ENCODE measurements around the gene DCD.

Gene DCD

DNA sequence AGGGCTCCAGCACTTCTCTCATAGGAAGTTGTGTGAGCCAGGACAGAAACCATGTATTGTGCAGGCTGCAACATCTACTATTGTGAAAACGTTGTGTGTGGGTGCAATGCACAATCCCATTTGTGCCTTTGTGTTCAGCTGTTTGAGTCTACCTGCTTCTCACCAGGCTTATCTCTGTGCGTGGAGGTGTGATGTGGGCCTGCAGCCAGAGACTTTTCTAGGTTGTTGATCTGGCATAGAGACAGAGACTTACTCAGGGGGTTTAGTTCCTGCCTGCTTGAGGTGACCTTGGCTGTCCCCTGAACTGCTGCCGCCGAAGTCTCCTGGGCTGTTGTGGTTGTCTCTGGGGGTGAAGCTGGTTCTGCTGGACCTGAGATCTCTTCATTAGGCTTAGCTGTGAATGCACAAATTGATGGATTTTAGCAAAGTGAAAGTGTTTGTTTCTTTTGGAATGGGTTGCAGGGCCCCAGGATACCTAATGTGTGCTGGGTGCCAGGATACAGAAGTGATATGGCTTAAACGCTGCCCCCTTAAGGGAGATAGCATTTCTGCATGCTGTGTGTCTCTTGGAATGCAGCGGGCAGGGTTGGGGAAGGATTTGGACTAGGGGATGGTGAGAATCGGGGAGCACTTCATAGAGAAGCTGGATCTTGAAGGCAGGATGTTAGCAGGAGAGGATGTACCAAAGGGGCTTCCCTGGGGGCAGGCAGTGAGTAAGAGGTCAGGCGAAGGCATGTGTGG is 16.0 kb downstream of the DCD start:
- Mint-ChIP-seq H3K4me3 (no peak overlapping the region), H3K27ac (no peak overlapping the region), H3K27me3 (ENCODE audit: low read depth) (peaks cover 6% of the 10 kb centered on the region), H3K4me1 (ENCODE audit: low read depth) (no peaks in the 10 kb centered on the region), H3K9me3 (peaks cover 10% of the 10 kb centered on the region), H3K36me3 (ENCODE audit: low read depth) (no peaks in the 10 kb centered on the region)

DNA sequence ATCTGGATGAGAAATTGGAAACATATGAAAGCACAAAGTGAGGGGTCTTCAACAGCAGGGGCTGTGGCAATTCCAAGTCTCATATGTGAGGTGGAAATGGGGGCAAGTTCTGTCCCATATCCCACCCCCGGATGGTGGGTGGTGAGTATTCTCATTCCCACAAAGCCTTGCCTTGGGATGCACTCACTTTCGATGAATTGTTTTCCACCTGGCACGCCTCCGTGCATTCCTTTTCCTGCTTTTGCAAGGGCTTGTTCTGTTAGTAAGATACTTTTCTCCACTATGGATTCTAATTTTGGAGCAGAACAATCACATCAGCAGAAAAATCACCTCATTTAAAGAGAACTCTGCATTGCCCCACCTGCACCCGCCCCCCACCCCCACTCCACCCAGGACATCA is 16.6 kb downstream of the DCD start:
- peaks cover 1% of the 10 kb centered on the region for H3K36me3 Mint-ChIP-seq (ENCODE audit: low read depth)
- no peak overlapping the region for H3K4me3 Mint-ChIP-seq
- peaks cover 16% of the 10 kb centered on the region for H3K9me3 Mint-ChIP-seq
- H3K27me3 Mint-ChIP-seq (ENCODE audit: low read depth), result peaks cover 6% of the 10 kb centered on the region
- no peak overlapping the region for H3K27ac Mint-ChIP-seq
- H3K4me1 Mint-ChIP-seq (ENCODE audit: low read depth), result no peaks in the 10 kb centered on the region

DNA sequence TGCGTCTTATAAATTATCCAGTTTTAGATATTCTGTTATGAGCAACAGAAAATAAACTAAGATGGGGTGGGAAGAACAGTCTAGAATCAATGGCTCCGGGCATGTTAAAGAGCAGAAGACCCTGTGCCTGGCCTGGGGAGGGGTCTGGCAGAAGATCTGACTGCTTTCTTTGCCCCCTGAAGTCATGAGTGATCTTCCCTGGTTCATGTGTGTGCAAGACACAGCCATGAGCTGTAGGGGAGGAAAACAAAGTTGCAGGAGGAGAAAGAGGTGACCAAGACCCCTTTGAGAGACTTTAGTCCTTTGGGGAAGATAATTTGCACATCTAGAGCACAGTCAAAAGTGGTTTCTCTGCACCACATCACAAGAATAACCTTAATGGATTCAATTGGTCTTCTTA is 18.2 kb downstream of the DCD start:
- H3K27me3 Mint-ChIP-seq (ENCODE audit: low read depth), result peaks cover 9% of the 10 kb centered on the region

DNA sequence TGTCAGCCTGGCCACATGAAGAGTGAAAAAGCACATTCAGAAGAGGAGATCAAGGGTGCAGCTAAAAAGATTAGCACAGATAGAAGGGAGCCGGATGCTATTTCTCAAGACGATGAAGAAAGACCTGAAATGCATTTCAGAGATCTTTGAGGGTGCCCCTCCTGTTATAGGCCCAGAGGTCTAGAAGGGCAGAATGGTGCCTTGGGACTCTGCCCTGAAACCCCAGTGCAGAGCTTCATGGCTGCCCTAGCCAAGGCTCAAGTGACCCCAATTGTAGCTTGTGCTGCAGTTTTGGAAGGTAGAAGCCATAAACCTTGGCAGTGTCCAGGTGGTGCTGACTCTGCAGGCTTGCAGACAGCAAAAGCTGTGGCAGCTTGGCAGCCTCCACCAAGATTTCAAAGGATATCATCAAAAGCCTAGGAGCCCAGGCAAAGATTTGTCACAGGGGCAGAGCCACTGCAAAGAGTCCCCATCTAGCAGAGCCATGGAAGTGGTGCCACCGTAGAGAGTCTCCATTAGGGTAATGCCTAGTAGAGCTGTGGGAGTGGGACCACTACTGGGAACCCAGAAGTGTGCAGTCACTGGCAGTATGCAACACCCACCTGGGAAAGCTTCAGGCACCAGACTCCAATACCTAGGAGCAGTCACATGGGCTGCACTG is 19.8 kb downstream of the DCD start:
- H3K27me3 Mint-ChIP-seq (ENCODE audit: low read depth), result peaks cover 21% of the 10 kb centered on the region
- H3K27ac Mint-ChIP-seq, result no peak overlapping the region
- H3K4me3 Mint-ChIP-seq, result no peak overlapping the region
- H3K36me3 Mint-ChIP-seq (ENCODE audit: low read depth), result peaks cover 2% of the 10 kb centered on the region
- peaks cover 18% of the 10 kb centered on the region for H3K9me3 Mint-ChIP-seq
- no peaks in the 10 kb centered on the region for H3K4me1 Mint-ChIP-seq (ENCODE audit: low read depth)

More for the DNA sequence above, 18.2 kb downstream of the DCD start:
- Mint-ChIP-seq H3K4me1 (ENCODE audit: low read depth) (no peaks in the 10 kb centered on the region), H3K27ac (no peak overlapping the region), H3K4me3 (no peak overlapping the region), H3K9me3 (peaks cover 18% of the 10 kb centered on the region), H3K36me3 (ENCODE audit: low read depth) (peaks cover 2% of the 10 kb centered on the region)

DNA sequence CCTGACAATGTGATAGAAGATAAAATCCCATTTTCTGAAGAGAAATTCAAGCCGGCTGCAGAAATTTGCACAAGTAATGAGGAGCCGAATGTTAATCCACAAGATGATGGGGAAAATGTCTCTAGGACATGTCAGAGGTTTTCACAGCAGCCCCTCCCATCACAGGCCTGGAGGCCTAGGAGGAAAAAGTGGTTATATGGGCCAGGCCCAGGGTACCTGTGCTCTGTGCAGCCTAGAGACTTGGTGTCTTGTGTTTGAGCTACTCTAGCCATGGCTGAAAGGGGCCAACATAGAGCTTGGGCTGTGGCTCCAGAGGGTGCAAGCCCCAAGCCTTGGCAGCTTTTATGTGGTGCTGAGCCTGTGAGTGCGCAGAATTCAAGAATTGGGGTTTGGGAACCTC is 20.9 kb downstream of the DCD start:
- Mint-ChIP-seq H3K27ac (no peak overlapping the region), H3K9me3 (peaks cover 18% of the 10 kb centered on the region), H3K36me3 (ENCODE audit: low read depth) (peaks cover 2% of the 10 kb centered on the region), H3K27me3 (ENCODE audit: low read depth) (peaks cover 31% of the 10 kb centered on the region), H3K4me3 (no peak overlapping the region), H3K4me1 (ENCODE audit: low read depth) (no peaks in the 10 kb centered on the region)

DNA sequence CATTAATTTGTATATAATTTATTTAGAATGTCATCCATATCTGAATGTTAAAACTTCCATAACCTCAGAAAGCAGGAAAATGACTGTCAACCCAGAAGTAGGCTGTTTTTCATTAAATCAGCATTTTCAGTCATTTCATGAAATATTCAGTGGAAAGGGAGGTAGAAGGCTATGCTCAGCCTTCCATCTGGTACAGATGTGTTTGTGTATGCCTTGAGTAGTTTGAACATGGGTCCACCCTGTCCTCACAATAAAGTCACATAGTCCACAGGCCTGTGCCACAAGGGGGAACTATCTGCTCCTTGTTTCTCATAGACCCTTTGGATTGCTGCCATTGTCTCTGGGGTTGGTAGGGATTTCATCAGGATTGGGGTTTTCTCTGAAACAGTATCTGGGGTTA is 22.6 kb downstream of the DCD start:
- peaks cover 18% of the 10 kb centered on the region for H3K9me3 Mint-ChIP-seq
- H3K4me3 Mint-ChIP-seq, result no peak overlapping the region
- H3K4me1 Mint-ChIP-seq (ENCODE audit: low read depth), result no peaks in the 10 kb centered on the region
- peaks cover 2% of the 10 kb centered on the region for H3K36me3 Mint-ChIP-seq (ENCODE audit: low read depth)
- H3K27me3 Mint-ChIP-seq (ENCODE audit: low read depth), result peaks cover 46% of the 10 kb centered on the region
- H3K27ac Mint-ChIP-seq, result no peak overlapping the region

DNA sequence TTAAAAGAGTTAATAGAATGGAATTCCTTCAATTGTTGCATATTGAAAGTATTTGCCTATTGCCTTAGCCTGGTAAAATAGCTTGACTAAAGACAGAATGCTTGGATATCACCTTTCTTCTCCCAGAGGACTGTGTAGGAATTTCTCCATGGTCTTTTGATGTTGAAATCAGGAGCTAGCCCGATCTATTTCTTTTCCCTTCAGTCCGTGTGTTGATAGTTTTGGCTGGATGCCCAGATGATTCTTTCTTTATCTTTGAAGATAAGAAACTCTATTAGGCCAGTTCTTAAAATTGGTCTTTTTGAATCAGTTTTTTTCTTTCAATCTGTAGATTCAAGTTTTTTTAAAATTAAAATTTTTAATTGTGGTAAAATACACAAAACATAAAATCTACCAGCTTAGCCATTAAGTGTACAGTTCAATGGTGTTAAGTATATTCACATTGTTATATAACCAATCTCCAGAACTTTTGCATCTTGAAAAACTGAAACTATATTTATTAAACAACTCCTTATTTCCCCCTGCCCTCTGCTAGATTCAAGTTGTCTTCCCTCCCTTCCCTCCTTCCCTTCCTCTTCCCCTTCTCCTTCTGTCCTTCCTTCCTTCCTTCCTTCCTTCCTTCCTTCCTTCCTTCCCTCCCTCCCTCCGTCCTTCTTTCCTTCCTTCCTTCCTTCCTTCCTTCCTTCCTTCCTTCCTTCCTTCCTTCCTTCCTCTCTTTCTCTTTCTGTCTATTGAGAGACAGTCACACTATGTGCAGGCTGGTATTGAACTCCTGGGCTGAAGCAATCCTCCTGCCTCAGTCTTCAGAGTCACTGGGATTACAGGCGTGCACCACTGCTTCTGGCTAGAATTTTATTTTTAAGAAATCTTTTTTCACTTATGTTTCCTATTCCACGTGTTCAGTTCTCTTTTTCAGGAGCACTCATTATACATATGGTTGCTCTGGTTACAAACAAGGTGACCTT is 23.6 kb downstream of the DCD start:
- Mint-ChIP-seq H3K36me3 (ENCODE audit: low read depth) (peaks cover 2% of the 10 kb centered on the region), H3K27me3 (ENCODE audit: low read depth) (peaks cover 47% of the 10 kb centered on the region), H3K4me3 (no peak overlapping the region), H3K9me3 (peaks cover 18% of the 10 kb centered on the region), H3K4me1 (ENCODE audit: low read depth) (no peaks in the 10 kb centered on the region), H3K27ac (no peak overlapping the region)

DNA sequence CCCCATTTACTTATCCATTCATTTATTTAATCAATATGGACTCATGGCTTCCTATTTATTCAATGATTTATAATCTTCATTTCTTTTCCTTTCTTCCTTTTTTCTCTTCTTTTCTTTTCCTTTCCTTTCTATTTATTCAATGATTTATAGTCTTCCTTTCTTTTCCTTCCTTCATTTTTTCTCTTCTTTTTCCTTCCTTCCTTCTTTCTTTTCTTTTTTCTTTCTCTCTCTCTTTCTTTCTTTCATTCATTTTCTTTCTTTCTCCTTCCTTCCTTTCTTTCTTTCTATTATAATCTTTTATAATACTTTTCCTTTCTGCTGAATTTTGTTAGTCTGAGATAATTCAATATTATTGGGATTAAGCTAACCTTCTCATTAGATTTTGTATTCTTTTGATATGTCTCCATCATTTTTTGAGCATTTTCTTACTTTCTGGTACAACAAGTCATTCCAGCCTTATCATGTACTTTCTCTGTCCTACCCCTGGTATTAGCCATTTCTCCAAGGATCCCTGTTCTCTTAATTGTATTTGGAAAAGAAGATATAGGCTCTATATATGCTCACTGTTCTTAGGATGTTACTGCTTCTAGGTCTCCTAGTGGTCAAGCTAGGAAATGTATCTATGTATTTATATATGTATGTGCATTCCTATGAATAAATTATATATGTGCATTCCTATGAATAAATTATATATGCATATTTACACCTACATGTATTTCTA is 25.5 kb downstream of the DCD start:
- H3K4me1 Mint-ChIP-seq (ENCODE audit: low read depth), result no peaks in the 10 kb centered on the region
- H3K4me3 Mint-ChIP-seq, result no peak overlapping the region
- H3K27me3 Mint-ChIP-seq (ENCODE audit: low read depth), result peaks cover 57% of the 10 kb centered on the region
- H3K9me3 Mint-ChIP-seq, result peaks cover 12% of the 10 kb centered on the region
- peaks cover 2% of the 10 kb centered on the region for H3K36me3 Mint-ChIP-seq (ENCODE audit: low read depth)
- no peak overlapping the region for H3K27ac Mint-ChIP-seq

DNA sequence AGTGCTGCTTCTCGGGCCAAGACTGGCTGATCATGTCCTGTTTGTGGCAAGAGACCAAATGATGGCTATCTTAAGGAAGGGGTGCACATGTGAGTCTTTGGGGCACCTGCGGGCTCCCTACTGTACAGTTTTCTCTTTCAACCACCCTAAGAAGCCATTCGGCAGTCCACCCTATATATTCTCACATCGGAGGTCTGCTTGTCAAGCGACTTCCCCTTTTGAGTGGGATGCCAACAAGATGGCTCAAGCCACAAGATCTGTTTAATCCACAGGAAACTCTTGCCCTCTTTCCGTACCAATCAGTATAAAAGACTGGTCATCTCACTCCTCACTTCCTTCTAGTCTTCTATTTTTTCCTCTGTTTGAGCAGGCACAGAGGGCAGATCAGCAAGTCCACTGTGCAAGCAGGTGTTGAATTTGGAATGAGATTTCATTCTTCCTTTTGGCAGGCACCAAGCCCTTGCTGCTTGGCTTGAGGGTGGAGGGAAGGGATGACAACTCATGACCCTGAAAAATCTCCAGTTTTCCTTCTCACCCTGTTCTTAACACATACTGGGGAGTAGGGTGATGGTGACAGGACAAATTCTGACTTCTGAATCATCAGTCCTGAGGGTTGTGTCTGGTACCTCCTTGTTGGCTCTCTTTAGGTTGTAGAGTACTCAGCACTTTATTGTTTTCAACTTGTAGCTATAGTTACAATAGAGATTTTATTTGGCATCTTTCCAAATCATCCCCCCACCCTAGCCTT is 31.1 kb downstream of the DCD start:
- Mint-ChIP-seq H3K4me1 (ENCODE audit: low read depth) (no peaks in the 10 kb centered on the region), H3K4me3 (no peak overlapping the region), H3K27ac (no peak overlapping the region), H3K27me3 (ENCODE audit: low read depth) (peaks cover 40% of the 10 kb centered on the region), H3K36me3 (ENCODE audit: low read depth) (no peaks in the 10 kb centered on the region), H3K9me3 (no peaks in the 10 kb centered on the region)

DNA sequence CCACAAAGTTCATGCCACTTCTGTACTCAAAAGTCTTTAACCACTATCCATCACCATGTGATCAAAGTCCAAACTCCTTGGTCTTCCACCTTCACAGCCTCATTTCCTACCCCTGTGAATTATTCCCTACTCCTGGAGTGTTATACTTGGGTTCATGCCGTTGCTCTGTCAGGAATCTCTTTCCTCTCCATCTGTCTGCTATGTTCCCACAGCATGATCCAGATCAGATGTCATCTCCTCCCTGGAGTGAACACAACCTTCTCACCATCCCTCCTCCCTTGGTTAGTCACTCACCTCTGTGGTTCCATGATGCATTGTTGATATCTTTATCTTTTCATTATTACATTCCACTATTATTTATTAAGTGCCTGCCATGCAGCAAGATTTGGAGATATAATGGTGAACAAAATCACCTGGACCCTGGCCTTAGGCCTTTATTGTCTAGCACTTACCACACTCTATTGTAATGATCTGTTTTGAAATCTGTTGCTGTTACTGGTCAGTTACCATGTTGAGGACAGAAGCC is 35.9 kb downstream of the DCD start:
- Mint-ChIP-seq H3K9me3 (no peaks in the 10 kb centered on the region), H3K4me3 (no peak overlapping the region), H3K4me1 (ENCODE audit: low read depth) (no peaks in the 10 kb centered on the region), H3K36me3 (ENCODE audit: low read depth) (no peaks in the 10 kb centered on the region), H3K27me3 (ENCODE audit: low read depth) (peaks cover 24% of the 10 kb centered on the region), H3K27ac (no peak overlapping the region)

DNA sequence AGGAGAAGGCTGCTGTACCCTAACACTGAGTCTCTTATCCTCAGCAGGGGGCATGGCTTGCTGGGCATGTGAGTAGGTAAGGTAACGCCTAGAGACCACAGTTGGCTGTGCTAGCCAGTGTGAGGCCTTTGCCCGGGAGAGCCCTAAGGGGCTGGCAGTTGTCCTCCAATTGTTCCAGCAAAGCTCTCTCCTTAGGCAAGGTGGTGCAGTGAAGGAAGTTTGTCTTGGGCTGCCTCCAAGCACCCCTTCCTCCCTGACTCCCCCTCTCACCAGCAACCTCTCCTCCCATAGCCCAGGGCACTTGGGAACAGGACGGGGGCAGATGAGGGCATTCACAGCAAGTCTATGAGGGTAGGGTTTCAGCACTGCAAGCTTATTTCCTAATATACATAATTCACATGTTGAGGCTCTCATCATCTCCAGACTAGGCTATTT is 36.4 kb downstream of the DCD start:
- H3K27me3 Mint-ChIP-seq (ENCODE audit: low read depth), result peaks cover 21% of the 10 kb centered on the region
- H3K9me3 Mint-ChIP-seq, result no peaks in the 10 kb centered on the region
- H3K36me3 Mint-ChIP-seq (ENCODE audit: low read depth), result no peaks in the 10 kb centered on the region
- H3K27ac Mint-ChIP-seq, result no peak overlapping the region
- H3K4me1 Mint-ChIP-seq (ENCODE audit: low read depth), result no peaks in the 10 kb centered on the region
- H3K4me3 Mint-ChIP-seq, result no peak overlapping the region

DNA sequence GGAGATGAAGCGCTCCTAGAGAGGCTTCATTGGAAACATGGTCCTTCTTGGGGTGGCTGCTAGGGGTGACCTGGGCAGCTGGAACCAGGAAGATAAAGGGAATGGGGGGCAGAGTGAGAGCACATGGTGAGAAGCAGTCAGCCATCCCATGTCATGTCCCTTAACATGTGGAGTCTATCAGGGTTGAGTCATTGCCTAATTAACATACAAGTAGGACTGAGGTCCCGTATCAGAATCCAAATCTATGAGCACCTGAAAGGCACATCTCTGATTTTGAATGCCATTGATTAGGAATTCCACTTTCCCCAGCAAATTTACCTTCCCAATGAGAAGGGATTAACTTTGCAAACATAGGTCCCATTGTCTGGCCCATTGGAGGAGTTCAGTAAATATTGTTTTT is 39.4 kb downstream of the DCD start:
- no peaks in the 10 kb centered on the region for H3K36me3 Mint-ChIP-seq (ENCODE audit: low read depth)
- no peak overlapping the region for H3K27ac Mint-ChIP-seq
- no peak overlapping the region for H3K4me3 Mint-ChIP-seq
- no peaks in the 10 kb centered on the region for H3K4me1 Mint-ChIP-seq (ENCODE audit: low read depth)
- H3K27me3 Mint-ChIP-seq (ENCODE audit: low read depth), result peaks cover 12% of the 10 kb centered on the region
- no peaks in the 10 kb centered on the region for H3K9me3 Mint-ChIP-seq

DNA sequence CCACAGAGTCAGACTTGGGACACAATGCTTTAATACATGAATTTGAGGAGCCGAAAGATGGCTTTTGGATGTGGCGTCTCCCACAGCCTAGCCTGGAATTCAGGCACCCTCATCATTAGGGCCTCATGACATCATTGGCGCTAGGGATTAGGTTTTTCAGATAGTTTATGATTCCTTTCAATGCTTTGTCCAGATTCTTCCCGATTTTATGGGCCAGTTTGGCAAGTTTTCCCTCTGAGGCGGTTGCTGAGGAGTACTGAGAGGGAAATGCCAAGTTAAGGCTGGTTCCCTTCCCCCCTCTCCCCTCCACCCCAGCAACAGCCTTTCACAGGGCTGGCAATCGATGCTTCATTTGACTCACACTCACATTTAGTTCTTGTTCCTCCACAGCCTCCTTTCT is 40.0 kb downstream of the DCD start:
- Mint-ChIP-seq H3K4me1 (ENCODE audit: low read depth) (peaks cover 2% of the 10 kb centered on the region), H3K27me3 (ENCODE audit: low read depth) (peaks cover 12% of the 10 kb centered on the region), H3K4me3 (no peak overlapping the region), H3K36me3 (ENCODE audit: low read depth) (no peaks in the 10 kb centered on the region), H3K27ac (no peak overlapping the region), H3K9me3 (no peaks in the 10 kb centered on the region)

Measured in T-helper 1 cell treated with Interleukin-12 subunit alpha and Interleukin-12 subunit beta and Interleukin-4 antibody, amounts not matched to agents 30 μg/mL and 1 μg/mL, for 36 hours (primary cell).